Myocyte (in vitro differentiated cells): ENCODE results near the gene CACTIN. TPM values are rescaled to one million over a fixed set of nuclear protein-coding genes. Genes with fewer than 3 reads are reported as not detected.
A peak's percentile ranks its signal among the peaks of the same experiment; 100 is the strongest.
"Not testable (repeated sequence)": the region's sequence is repeated elsewhere in the genome, so short reads cannot be mapped to it uniquely, and the experiment has no call there.

ENCODE experiments used
- DNase-seq: peaks from one replicate; pipeline ENCODE4 v3.0.0-alpha.2; 2012; ENCODE audit warnings: low read depth
- polyA plus RNA-seq: library from polyadenylated mRNA; unstranded; fragments of >200 nt; gene quantifications from one replicate; pipeline ENCODE4 v1.2.1, GENCODE V29; 2012; ENCODE audit warnings: missing spikeins
- total RNA-seq: library from RNA; depleted of rRNA; stranded (reverse); fragments of >200 nt; gene quantifications from 2 replicates; pipeline ENCODE4 v1.2.3, GENCODE V29; 2014

Gene CACTIN
- 33.8 and 34.9 TPM in 2 replicates for total RNA-seq
- polyA plus RNA-seq = 19.7 TPM

GRCh38 chr19:3626473-3627350, at the start of gene CACTIN:
Gene CACTIN (minus strand): TSS chr19:3626790. CDS start chr19:3626762, 28 bp downstream.
- peak; percentile 99 for DNase-seq

- no peak for DNase-seq
Observed at GRCh38 chr19:3674784-3675543, 48.4 kb upstream of the CACTIN start.

GRCh38 chr19:3673506-3674439, 47.2 kb upstream of the CACTIN start:
- DNase-seq = no peak

- DNase-seq = no peak
Observed at GRCh38 chr19:3672993-3673392, 46.4 kb upstream of the CACTIN start.

GRCh38 chr19:3672575-3672948, 46.0 kb upstream of the CACTIN start:
- no peak for DNase-seq

GRCh38 chr19:3671680-3672574, 45.3 kb upstream of the CACTIN start:
- no peak for DNase-seq

- no peak for DNase-seq
Observed at GRCh38 chr19:3670796-3671679, 44.4 kb upstream of the CACTIN start.

GRCh38 chr19:3669947-3670795, 43.6 kb upstream of the CACTIN start:
- no peak for DNase-seq

GRCh38 chr19:3669082-3669946, 42.7 kb upstream of the CACTIN start:
- DNase-seq = no peak

- DNase-seq = no peak
Observed at GRCh38 chr19:3668331-3669081, 41.9 kb upstream of the CACTIN start.

GRCh38 chr19:3667766-3668165, 41.2 kb upstream of the CACTIN start:
- DNase-seq = no peak

- no peak for DNase-seq
Observed at GRCh38 chr19:3667037-3667638, 40.5 kb upstream of the CACTIN start.

- DNase-seq = not testable (repeated sequence)
Observed at GRCh38 chr19:3666545-3666856, 39.9 kb upstream of the CACTIN start.

- no peak for DNase-seq
Observed at GRCh38 chr19:3665681-3666544, 39.3 kb upstream of the CACTIN start.
